Camera-type eye (tissue), 1 donor: ENCODE data around the gene XIRP1. TPM values are rescaled to one million over a fixed set of nuclear protein-coding genes. Genes with fewer than 3 reads are reported as not detected.

Experiments used
- total RNA-seq: library from RNA; depleted of rRNA; stranded (reverse); fragments of >200 nt; gene quantifications from one replicate; pipeline ENCODE4 v1.2.3, GENCODE V29; 2014

The XIRP1 gene, protein sequence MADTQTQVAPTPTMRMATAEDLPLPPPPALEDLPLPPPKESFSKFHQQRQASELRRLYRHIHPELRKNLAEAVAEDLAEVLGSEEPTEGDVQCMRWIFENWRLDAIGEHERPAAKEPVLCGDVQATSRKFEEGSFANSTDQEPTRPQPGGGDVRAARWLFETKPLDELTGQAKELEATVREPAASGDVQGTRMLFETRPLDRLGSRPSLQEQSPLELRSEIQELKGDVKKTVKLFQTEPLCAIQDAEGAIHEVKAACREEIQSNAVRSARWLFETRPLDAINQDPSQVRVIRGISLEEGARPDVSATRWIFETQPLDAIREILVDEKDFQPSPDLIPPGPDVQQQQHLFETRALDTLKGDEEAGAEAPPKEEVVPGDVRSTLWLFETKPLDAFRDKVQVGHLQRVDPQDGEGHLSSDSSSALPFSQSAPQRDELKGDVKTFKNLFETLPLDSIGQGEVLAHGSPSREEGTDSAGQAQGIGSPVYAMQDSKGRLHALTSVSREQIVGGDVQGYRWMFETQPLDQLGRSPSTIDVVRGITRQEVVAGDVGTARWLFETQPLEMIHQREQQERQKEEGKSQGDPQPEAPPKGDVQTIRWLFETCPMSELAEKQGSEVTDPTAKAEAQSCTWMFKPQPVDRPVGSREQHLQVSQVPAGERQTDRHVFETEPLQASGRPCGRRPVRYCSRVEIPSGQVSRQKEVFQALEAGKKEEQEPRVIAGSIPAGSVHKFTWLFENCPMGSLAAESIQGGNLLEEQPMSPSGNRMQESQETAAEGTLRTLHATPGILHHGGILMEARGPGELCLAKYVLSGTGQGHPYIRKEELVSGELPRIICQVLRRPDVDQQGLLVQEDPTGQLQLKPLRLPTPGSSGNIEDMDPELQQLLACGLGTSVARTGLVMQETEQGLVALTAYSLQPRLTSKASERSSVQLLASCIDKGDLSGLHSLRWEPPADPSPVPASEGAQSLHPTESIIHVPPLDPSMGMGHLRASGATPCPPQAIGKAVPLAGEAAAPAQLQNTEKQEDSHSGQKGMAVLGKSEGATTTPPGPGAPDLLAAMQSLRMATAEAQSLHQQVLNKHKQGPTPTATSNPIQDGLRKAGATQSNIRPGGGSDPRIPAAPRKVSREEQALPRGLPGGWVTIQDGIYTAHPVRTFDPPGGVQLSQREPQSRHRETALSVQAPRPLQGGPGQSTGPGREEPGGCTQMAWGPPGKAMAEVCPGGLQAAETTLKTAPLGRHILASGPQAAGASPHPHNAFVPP (N-terminal part only)
- 4.5 TPM for total RNA-seq

GRCh38 chr3:39192490-39193092 is at the start of gene XIRP1:
Gene XIRP1, minus strand, starts transcription at chr3:39192595. Its CDS starts 3,150 bp downstream, at chr3:39189445.

Other genes starting within 250 kb of the XIRP1 start
- gene SCN11A, start 140.7 kb downstream of the XIRP1 start, total RNA-seq, result 1.4 TPM
- gene WDR48, start 140.6 kb downstream of the XIRP1 start, total RNA-seq, result 83.5 TPM
- gene GORASP1, start 85.0 kb downstream of the XIRP1 start, total RNA-seq, result 51.3 TPM
- gene TTC21A, start 84.9 kb downstream of the XIRP1 start, total RNA-seq, result 9.6 TPM
- 15.0 TPM for gene CSRNP1, start 39.0 kb downstream of the XIRP1 start, total RNA-seq
- gene CX3CR1, start 87.4 kb upstream of the XIRP1 start, total RNA-seq, result 1.8 TPM
- gene CCR8, start 137.1 kb upstream of the XIRP1 start, total RNA-seq, result not detected
- 20.0 TPM for gene SLC25A38, start 190.8 kb upstream of the XIRP1 start, total RNA-seq
- 610 TPM for gene RPSA, start 214.1 kb upstream of the XIRP1 start, total RNA-seq